Activated CD4-positive, alpha-beta T cell treated with anti-CD3 and anti-CD28 coated beads, Interleukin-2, amount 50 U/mL, for 24 hours (primary cell): ENCODE data around the gene PSME2.

Experiments
- DNase-seq, 2 donors: peaks; one replicate each; pipeline ENCODE4 v3.0.0-alpha.2; 2020; ENCODE audit warnings: low read depth in 1 of 2, low spot score in 1 of 2

The PSME2 gene

GRCh38 chr14:24136684-24137528 lies 9.5 kb downstream of the PSME2 start:
- no peak for DNase-seq

GRCh38 chr14:24135834-24136683 lies 10.4 kb downstream of the PSME2 start, which contains the start of gene PSME1:
PSME1 (plus strand) TSS chr14:24136194; CDS start chr14:24136263, 69 bp downstream.
- peak; percentile 88 to 90 for DNase-seq

GRCh38 chr14:24135584-24135833 lies 10.9 kb downstream of the PSME2 start:
- no peak for DNase-seq

GRCh38 chr14:24133735-24134134 lies 12.7 kb downstream of the PSME2 start:
- DNase-seq, result no peak

- DNase-seq, result no peak
Measured at GRCh38 chr14:24132976-24133375, 13.4 kb downstream of the PSME2 start.

- DNase-seq, result no peak
Measured at GRCh38 chr14:24132061-24132685, 14.2 kb downstream of the PSME2 start.

- no peak for DNase-seq
Measured at GRCh38 chr14:24131549-24131966, 14.9 kb downstream of the PSME2 start.

GRCh38 chr14:24130717-24131548 lies 15.5 kb downstream of the PSME2 start:
- no peak for DNase-seq

GRCh38 chr14:24130380-24130716 lies 16.1 kb downstream of the PSME2 start, which contains the start of gene FITM1:
FITM1 (plus strand) TSS chr14:24130659; CDS start chr14:24131564, 905 bp downstream.
- DNase-seq, result no peak

- no peak for DNase-seq
Measured at GRCh38 chr14:24129410-24129998, 16.9 kb downstream of the PSME2 start.

- DNase-seq, result no peak
Measured at GRCh38 chr14:24127673-24128072, 18.7 kb downstream of the PSME2 start.

GRCh38 chr14:24126939-24127338 lies 19.5 kb downstream of the PSME2 start:
- DNase-seq, result no peak

- no peak for DNase-seq
Measured at GRCh38 chr14:24123424-24124417, 22.7 kb downstream of the PSME2 start.

GRCh38 chr14:24122898-24123297 lies 23.5 kb downstream of the PSME2 start:
- no peak for DNase-seq

GRCh38 chr14:24122416-24122815 lies 24.0 kb downstream of the PSME2 start:
- no peak for DNase-seq

- DNase-seq, result no peak
Measured at GRCh38 chr14:24121210-24121609, 25.2 kb downstream of the PSME2 start.

- DNase-seq, result no peak
Measured at GRCh38 chr14:24119691-24120090, 26.7 kb downstream of the PSME2 start.

- DNase-seq, result no peak
Measured at GRCh38 chr14:24117179-24117578, 29.2 kb downstream of the PSME2 start.

GRCh38 chr14:24116128-24116814 lies 30.1 kb downstream of the PSME2 start:
- no peak for DNase-seq
